Measurements from ENCODE around the gene THEMIS.

Gene THEMIS

GRCh38 chr6:127859956-127860355, 40.9 kb downstream of the THEMIS start:
- no peak for DNase-seq (ENCODE audit: low read depth in 1 of 2, low spot score in 1 of 2)

DNA sequence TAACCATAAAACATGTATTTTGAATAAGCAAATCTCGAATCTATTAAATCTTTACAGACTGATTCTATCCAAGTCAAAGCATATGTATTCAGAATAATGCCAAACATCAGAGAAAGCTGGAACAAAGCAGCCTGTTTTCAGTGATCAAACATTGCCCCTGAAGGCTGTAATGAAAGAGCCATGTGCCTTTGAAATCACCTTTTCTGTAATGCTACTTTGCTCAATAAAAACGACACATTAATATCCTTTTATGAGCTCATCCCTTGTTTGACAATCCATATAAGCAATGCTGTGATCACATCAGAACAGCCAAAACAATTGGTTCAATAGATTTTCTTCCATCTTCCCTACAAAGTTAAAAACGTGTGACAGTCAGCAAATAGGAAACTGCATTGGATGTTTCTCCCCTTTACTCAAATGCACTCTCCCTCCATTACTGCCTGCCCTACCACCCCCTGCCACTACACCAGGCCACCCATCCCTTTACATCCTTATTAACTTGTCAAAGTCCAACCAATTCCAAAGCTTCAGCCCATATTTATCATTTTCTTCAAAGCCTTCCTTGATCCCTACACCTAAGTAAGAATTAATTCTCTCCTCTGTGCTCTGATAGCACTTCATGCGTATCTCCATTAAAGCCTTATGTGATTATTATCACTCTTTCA, 42.0 kb downstream of the THEMIS start:
- no peak for DNase-seq (ENCODE audit: low read depth in 1 of 2, low spot score in 1 of 2)

DNA sequence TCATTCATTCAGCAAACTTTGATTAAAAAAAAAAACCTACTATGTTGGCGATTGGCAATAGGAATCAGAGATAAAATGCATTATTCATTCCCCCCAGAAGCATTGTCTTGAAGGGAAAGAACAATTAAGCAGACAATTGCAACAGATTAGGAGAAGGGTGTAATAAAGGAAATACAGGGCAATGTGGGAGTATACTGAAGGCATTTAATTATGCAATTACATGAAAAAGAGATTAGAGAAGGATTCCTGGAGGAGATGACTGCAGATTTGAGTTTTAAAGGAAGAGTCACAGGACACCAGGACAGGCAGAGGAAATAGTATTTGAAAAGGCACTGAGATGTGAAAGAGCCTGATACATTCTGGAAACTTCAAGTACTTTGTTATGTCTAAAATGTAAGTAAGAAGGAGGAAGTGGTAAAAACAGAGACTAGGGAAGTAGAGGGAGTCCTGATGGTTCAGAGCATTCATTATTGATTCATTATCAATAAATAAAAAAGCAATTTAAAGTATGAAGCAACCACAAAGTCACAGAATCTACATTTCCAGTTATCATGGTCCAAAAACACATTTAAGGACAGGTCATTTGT, 43.7 kb downstream of the THEMIS start:
- no peak for DNase-seq (ENCODE audit: low read depth in 1 of 2, low spot score in 1 of 2)

DNA sequence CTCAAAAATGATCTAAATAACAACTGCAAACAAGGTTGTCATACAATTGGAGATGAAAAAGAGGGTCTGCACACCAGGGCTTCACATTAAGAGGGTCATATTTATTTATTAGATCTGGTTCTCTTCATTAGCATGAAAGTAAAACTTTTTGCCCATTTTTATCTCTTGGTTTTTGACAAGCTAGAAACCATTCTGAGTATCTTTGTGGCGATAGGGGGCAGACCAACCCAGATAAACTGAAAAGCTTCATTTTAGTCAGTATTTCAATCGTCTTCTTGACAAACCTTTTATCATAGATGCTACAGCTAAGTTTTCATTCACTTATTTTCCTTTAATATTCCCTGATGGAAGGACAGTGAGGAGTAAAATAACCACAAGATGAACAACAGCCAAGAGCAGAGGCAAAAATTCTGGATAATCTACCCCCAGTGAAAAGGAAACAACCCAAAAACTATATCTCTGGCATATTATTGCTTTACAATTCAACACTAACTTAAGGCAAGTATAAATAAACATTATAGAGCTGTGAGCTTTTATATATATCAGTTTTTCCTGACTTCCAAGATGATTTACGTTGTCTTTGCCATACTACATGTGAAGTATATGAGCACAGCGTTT, 45.2 kb downstream of the THEMIS start:
- no peak for DNase-seq (ENCODE audit: low read depth in 1 of 2, low spot score in 1 of 2)

DNA sequence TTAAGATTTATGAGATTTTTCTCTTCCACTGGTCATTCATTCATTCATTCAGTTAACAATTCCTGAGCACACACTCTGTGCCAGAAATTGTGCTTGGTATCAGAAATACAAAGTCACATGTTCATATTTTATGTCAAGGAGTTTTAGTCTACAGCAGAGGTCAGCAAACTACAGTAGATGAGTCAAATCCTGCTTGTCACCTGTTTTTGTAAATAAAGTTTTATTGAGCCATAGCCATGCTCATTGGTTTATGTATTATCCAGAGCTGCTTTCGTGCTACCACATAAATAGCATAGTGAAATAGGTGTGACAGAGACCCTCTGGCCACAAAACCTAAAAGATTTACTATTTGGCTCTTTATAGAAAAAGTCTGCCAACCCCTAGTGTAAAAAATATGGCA, 46.8 kb downstream of the THEMIS start:
- DNase-seq (ENCODE audit: low read depth in 1 of 2, low spot score in 1 of 2): no peak

GRCh38 chr6:127851197-127851596, 49.7 kb downstream of the THEMIS start:
- DNase-seq (ENCODE audit: low read depth in 1 of 2, low spot score in 1 of 2): no peak

DNA sequence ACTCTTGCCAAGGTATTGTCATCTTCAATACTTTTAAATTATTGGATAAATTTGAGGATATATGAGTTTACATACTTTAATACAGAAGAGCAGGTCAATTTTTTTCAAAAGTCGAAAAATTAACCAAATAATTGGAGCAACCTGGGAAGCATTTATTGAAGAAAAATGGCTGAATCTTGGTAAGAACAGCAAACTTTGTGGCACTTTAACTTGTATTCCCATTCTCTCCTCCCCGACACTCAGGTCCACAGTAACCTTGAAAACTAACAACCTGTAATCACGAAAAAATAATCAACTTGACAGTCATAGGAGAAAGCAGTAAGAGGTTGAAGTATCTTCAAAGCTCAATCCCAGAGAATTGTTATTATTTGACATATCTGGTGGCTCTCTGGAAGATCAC, 55.6 kb downstream of the THEMIS start:
- no peak for DNase-seq (ENCODE audit: low read depth in 1 of 2, low spot score in 1 of 2)

DNA sequence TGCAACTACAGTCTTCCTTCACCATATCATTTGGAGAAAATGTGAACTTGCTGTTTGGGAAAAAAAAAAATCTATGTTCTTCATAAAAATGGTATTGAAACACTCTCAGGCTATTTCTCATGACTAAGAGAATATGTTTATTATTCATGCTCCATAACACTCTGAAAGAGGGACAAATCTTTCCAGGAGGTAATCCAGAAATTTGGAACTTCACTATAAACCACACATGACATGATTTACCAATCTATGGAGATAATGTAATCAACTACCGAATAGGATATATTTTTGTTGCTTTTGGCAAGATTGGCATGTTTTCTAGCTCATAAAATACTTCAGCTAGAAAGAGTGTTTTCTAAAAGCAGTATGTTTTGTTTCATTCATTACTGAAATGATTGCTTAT, 56.3 kb downstream of the THEMIS start:
- DNase-seq (ENCODE audit: low read depth in 1 of 2, low spot score in 1 of 2): no peak

DNA sequence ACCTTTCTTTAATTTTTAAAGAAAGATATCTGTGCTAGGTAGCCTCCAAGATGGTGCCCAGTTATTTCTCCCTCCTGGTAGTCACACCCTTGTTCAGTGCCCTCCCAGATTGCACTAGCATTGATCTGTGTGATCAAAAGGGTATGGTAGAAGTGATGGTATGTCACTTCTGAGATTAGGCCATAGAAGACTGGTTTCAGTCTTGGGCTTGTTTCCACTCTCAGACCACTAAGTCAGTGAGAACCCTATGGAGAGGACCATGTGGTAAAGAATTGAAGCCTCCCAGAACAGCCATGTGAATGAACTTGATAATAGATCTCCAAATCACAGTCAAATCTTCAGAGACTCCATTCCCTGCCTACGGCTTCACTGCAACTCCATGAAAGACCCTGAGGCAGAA, 57.3 kb downstream of the THEMIS start:
- no peak for DNase-seq (ENCODE audit: low read depth in 1 of 2, low spot score in 1 of 2)

GRCh38 chr6:127842562-127842961, 58.3 kb downstream of the THEMIS start:
- no peak for DNase-seq (ENCODE audit: low read depth in 1 of 2, low spot score in 1 of 2)

GRCh38 chr6:127841811-127842210, 59.0 kb downstream of the THEMIS start:
- no peak for DNase-seq (ENCODE audit: low read depth in 1 of 2, low spot score in 1 of 2)

DNA sequence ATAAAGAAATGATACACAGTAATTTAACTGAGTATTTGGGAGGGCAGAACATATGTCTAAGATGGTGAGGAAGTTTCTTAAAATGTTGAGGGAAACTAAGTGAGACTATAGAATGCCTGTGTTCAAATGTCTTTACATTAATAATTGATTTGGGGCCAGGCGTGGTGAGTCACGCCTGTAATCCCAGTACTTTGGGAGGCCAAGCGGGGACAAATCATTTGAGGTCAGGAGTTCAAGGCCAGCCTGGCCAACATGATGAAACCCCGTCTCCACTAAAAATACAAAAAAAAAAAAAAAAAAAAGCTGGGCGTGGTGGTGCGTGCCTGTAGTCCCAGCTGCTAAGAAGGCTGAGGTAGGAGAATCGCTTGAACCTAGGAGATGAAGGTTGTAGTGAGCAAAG, 66.7 kb downstream of the THEMIS start:
- no peak for DNase-seq (ENCODE audit: low read depth in 1 of 2, low spot score in 1 of 2)

GRCh38 chr6:127833336-127833735, 67.5 kb downstream of the THEMIS start:
- DNase-seq (ENCODE audit: low read depth in 1 of 2, low spot score in 1 of 2): no peak

GRCh38 chr6:127832381-127832780, 68.5 kb downstream of the THEMIS start:
- no peak for DNase-seq (ENCODE audit: low read depth in 1 of 2, low spot score in 1 of 2)

GRCh38 chr6:127824061-127824460, 76.8 kb downstream of the THEMIS start:
- DNase-seq (ENCODE audit: low read depth in 1 of 2, low spot score in 1 of 2): no peak

DNA sequence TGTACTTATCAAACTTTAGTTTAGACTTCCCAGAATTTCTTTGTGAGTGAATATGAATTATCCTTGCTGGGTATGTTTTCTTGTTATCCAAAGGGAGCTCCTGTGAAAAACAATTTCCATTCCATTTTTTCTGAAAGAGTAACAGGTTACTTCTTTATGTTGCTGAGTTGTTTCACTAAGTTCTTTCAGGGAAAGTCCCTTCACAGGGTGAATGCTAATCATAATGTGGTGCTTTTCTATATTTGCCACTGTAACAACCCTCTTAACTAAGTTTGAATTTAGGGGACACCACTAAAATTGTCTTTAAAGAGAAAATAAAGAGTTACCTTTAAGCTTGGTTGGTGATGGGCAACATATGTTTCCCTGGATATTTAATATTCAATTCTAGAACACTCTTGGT, 79.4 kb downstream of the THEMIS start:
- DNase-seq (ENCODE audit: low read depth in 1 of 2, low spot score in 1 of 2): no peak

DNA sequence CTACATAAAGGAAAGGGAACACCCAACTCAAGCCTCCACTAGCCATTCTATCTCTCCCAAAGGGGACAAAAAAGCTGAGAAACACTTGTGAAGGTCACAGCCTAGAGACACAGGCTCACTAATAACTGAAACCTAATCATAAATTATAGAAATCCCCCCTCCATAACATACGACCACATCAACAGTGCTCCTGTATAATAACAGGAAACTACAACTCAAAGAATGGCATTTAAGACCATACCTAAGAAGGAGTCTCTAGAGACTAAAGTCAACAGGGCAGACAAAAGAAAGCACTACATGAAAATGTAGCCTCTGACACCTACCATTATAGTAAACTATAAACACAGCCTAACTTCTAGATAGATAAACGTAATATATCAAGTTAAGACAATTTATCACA, 82.7 kb downstream of the THEMIS start:
- DNase-seq (ENCODE audit: low read depth in 1 of 2, low spot score in 1 of 2): no peak

GRCh38 chr6:127816643-127817042, 84.2 kb downstream of the THEMIS start:
- DNase-seq (ENCODE audit: low read depth in 1 of 2, low spot score in 1 of 2): no peak

DNA sequence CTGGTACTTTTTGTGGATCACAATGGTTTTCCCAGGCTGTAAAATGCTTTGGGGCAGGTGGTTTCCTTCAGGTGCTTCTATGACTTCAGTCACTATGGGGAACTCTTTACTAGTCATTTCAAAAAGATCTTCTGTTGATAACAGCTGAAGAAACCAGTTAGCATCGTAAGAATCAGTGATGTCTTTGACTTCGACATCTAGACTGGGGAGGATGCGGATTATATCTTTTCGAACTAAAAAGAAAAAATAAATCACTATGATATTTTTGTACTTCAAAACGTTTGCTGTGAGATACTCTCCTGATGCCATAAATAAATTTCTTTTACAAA, 87.2 kb downstream of the THEMIS start:
- DNase-seq (ENCODE audit: low read depth in 1 of 2, low spot score in 1 of 2): no peak

GRCh38 chr6:127812985-127813698, 87.7 kb downstream of the THEMIS start:
- DNase-seq (ENCODE audit: low read depth in 1 of 2, low spot score in 1 of 2): peak in 1 of 2 donors; percentile 2

- DNase-seq (ENCODE audit: low read depth in 1 of 2, low spot score in 1 of 2): no peak
Observed at GRCh38 chr6:127811900-127812570, 88.8 kb downstream of the THEMIS start.

All from stimulated activated CD4-positive, alpha-beta T cell treated with anti-CD3 and anti-CD28 coated beads, Interleukin-15, amount 100 ng/mL, for 1 hour (primary cell).